ENCODE results near the gene TRIM15.

The TRIM15 gene

GRCh38 chr6:30184417-30185031 is 21.2 kb downstream of the TRIM15 start:
- no peaks in the 10 kb centered on the region for H3K36me3 ChIP-seq (ENCODE audit: control insufficient read depth, insufficient read depth, low read length)

GRCh38 chr6:30185846-30186484 is 22.6 kb downstream of the TRIM15 start:
- H3K79me2 ChIP-seq: no peaks in the 10 kb centered on the region
- TF ChIP-seq CTCF (IDR thresholded peaks at IDR 0.05): no peak
- H2AFZ ChIP-seq: no peak overlapping the region
- no peaks in the 10 kb centered on the region for H3K4me1 ChIP-seq
- no peak overlapping the region for H3K4me3 ChIP-seq (ENCODE audit: low read depth, low read length)
- H3K9me3 ChIP-seq (ENCODE audit: control insufficient read depth, low read length): no peaks in the 10 kb centered on the region
- H3K36me3 ChIP-seq (ENCODE audit: control insufficient read depth, insufficient read depth, low read length): no peaks in the 10 kb centered on the region
- H3K4me2 ChIP-seq (ENCODE audit: low read length): no peak overlapping the region
- H3K9ac ChIP-seq: no peak overlapping the region
- H3K27ac ChIP-seq: no peak overlapping the region
- no peaks in the 10 kb centered on the region for H3K27me3 ChIP-seq (ENCODE audit: control insufficient read depth, insufficient read depth, low read length)

More at GRCh38 chr6:30184417-30185031, 21.2 kb downstream of the TRIM15 start:
- no peak overlapping the region for H3K4me3 ChIP-seq (ENCODE audit: low read depth, low read length)
- no peaks in the 10 kb centered on the region for H3K9me3 ChIP-seq (ENCODE audit: control insufficient read depth, low read length)
- TF ChIP-seq CTCF (IDR thresholded peaks at IDR 0.05): no peak
- no peak overlapping the region for H3K9ac ChIP-seq
- no peak overlapping the region for H3K27ac ChIP-seq
- no peaks in the 10 kb centered on the region for H3K27me3 ChIP-seq (ENCODE audit: control insufficient read depth, insufficient read depth, low read length)
- no peak overlapping the region for H3K4me2 ChIP-seq (ENCODE audit: low read length)
- no peaks in the 10 kb centered on the region for H3K4me1 ChIP-seq
- H3K79me2 ChIP-seq: no peaks in the 10 kb centered on the region
- no peak overlapping the region for H2AFZ ChIP-seq

- Histone ChIP-seq H3K79me2 (no peaks in the 10 kb centered on the region), H3K36me3 (ENCODE audit: control insufficient read depth, insufficient read depth, low read length) (no peaks in the 10 kb centered on the region), H3K9me3 (ENCODE audit: control insufficient read depth, low read length) (no peaks in the 10 kb centered on the region), H3K4me1 (no peaks in the 10 kb centered on the region), H2AFZ (no peak overlapping the region), H3K4me3 (ENCODE audit: low read depth, low read length) (no peak overlapping the region), H3K27ac (no peak overlapping the region), H3K27me3 (ENCODE audit: control insufficient read depth, insufficient read depth, low read length) (no peaks in the 10 kb centered on the region), H3K4me2 (ENCODE audit: low read length) (no peak overlapping the region), H3K9ac (no peak overlapping the region)
- TF ChIP-seq CTCF (IDR thresholded peaks at IDR 0.05): no peak
Observed at GRCh38 chr6:30188541-30188940, 25.2 kb downstream of the TRIM15 start.

GRCh38 chr6:30192076-30192475 is 28.7 kb downstream of the TRIM15 start:
- Histone ChIP-seq H3K27ac (no peak overlapping the region), H3K9ac (no peak overlapping the region), H3K4me1 (no peaks in the 10 kb centered on the region), H3K9me3 (ENCODE audit: control insufficient read depth, low read length) (no peaks in the 10 kb centered on the region), H3K27me3 (ENCODE audit: control insufficient read depth, insufficient read depth, low read length) (no peaks in the 10 kb centered on the region), H3K4me3 (ENCODE audit: low read depth, low read length) (no peak overlapping the region), H3K4me2 (ENCODE audit: low read length) (no peak overlapping the region), H2AFZ (no peak overlapping the region), H3K36me3 (ENCODE audit: control insufficient read depth, insufficient read depth, low read length) (no peaks in the 10 kb centered on the region), H3K79me2 (peaks cover 4% of the 10 kb centered on the region)
- TF ChIP-seq CTCF (IDR thresholded peaks at IDR 0.05): no peak
